HepG2 (cell line): ENCODE results near the gene SRD5A1. TPM values are rescaled to one million over a fixed set of nuclear protein-coding genes. Genes with fewer than 3 reads are reported as not detected.

Experiments
- CREM ChIP-seq, 2 experiments: sonication (generic) in 1 of 2; formaldehyde crosslinking in 1 of 2; IDR thresholded peaks; 2 replicates each; pipeline versions ENCODE4 v1.4.0 to v1.6.1; 2016 to 2020; ENCODE audit warnings: antibody characterized with exemption in 1 of 2, mild to moderate bottlenecking in 1 of 2, missing genetic modification reagents in 1 of 2
- KDM2A ChIP-seq: sonication (generic); formaldehyde crosslinking; IDR thresholded peaks from 2 replicates; pipeline ENCODE4 v1.4.0; 2020; ENCODE audit warnings: low read depth, missing genetic modification reagents, borderline replicate concordance
- RAD21 ChIP-seq: fragments of 450-650 bp; formaldehyde crosslinking; IDR thresholded peaks from 2 replicates; pipeline ENCODE4 v1.5.0; 2020; ENCODE audit warnings: mild to moderate bottlenecking
- RFXANK ChIP-seq: IDR thresholded peaks from 2 replicates; pipeline ENCODE4 v1.6.1; 2016
- TFDP2 ChIP-seq: sonication (generic); formaldehyde crosslinking; IDR thresholded peaks from 2 replicates; pipeline ENCODE4 v1.4.0; 2020; ENCODE audit warnings: missing genetic modification reagents
- TSC22D2 ChIP-seq: sonication (generic); formaldehyde crosslinking; IDR thresholded peaks from 2 replicates; pipeline ENCODE4 v1.5.1; 2020; ENCODE audit warnings: missing genetic modification reagents, mild to moderate bottlenecking, borderline replicate concordance
- ZBTB20 ChIP-seq: sonication (generic); formaldehyde crosslinking; IDR thresholded peaks from 2 replicates; pipeline ENCODE4 v1.8.1; 2023; ENCODE audit warnings: missing genetic modification reagents, low read depth, mild to moderate bottlenecking, borderline replicate concordance
- ZNF10 ChIP-seq: sonication (generic); formaldehyde crosslinking; IDR thresholded peaks from 2 replicates; pipeline ENCODE4 v1.4.0; 2020; ENCODE audit warnings: mild to moderate bottlenecking, low read depth, missing genetic modification reagents, borderline replicate concordance
- ZNF136 ChIP-seq: sonication (generic); formaldehyde crosslinking; IDR thresholded peaks from 2 replicates; pipeline ENCODE4 v1.8.1; 2022; ENCODE audit warnings: low read depth, mild to moderate bottlenecking, moderate library complexity, missing genetic modification reagents
- ZNF160 ChIP-seq: sonication (generic); formaldehyde crosslinking; IDR thresholded peaks from 2 replicates; pipeline ENCODE4 v1.8.0; 2022; ENCODE audit warnings: mild to moderate bottlenecking, inconsistent platforms, missing genetic modification reagents
- ZNF550 ChIP-seq: sonication (generic); formaldehyde crosslinking; IDR thresholded peaks from 2 replicates; pipeline ENCODE4 v1.4.0; 2020; ENCODE audit warnings: mild to moderate bottlenecking, missing genetic modification reagents, borderline replicate concordance
- ZNF589 ChIP-seq: sonication (generic); formaldehyde crosslinking; conservative IDR thresholded peaks from 2 replicates; pipeline ENCODE4 v1.8.0; 2022; ENCODE audit warnings: mild to moderate bottlenecking, moderate library complexity, missing genetic modification reagents
- ZNF768 ChIP-seq: sonication (generic); formaldehyde crosslinking; IDR thresholded peaks from 2 replicates; pipeline ENCODE4 v1.4.0; 2020; ENCODE audit warnings: missing genetic modification reagents
- ZNF782 ChIP-seq: sonication (generic); formaldehyde crosslinking; IDR thresholded peaks from 2 replicates; pipeline ENCODE4 v1.4.0; 2020; ENCODE audit warnings: missing genetic modification reagents, mild to moderate bottlenecking, borderline replicate concordance
- ZNF816 ChIP-seq: sonication (generic); formaldehyde crosslinking; IDR thresholded peaks from 2 replicates; pipeline ENCODE4 v1.8.0; 2022; ENCODE audit warnings: missing genetic modification reagents, mild to moderate bottlenecking, borderline replicate concordance
- ZNF841 ChIP-seq: sonication (generic); formaldehyde crosslinking; IDR thresholded peaks from 2 replicates; pipeline ENCODE4 v1.8.1; 2023; ENCODE audit warnings: missing genetic modification reagents, borderline replicate concordance
- polyA plus RNA-seq, 8 experiments: library from polyadenylated mRNA; depleted of rRNA in 3 of 8; stranded (reverse) in 7 of 8; unstranded in 1 of 8; fragments of >200 nt; fragmentation: Illumina TruSeq in 4 of 8; extraction: Trizol in 4 of 8; gene quantifications; 2 replicates each; pipeline versions ENCODE4 v1.2.1 to v1.2.3, GENCODE V29; 2011 to 2016; ENCODE audit warnings: low read depth in 4 of 8, missing spikeins in 1 of 8, mixed read lengths in 1 of 8; ENCODE audit not compliant: insufficient read depth in 1 of 8
- total RNA-seq, 5 experiments: library from RNA; depleted of rRNA; stranded (reverse); fragments of >200 nt; fragmentation: Illumina TruSeq; extraction: Trizol; gene quantifications; 2 replicates each; pipeline ENCODE4 v1.2.3, GENCODE V29; 2016; ENCODE audit warnings: low read depth in 1 of 5
- TF ChIP-seq, protein P1 (sequence below): sonication (generic); formaldehyde crosslinking; IDR thresholded peaks from 2 replicates; pipeline ENCODE4 v1.8.0; 2022; ENCODE audit warnings: mild to moderate bottlenecking, missing genetic modification reagents, moderate library complexity
- TF ChIP-seq, protein P2 (sequence below): sonication (generic); formaldehyde crosslinking; IDR thresholded peaks from 2 replicates; pipeline ENCODE4 v1.5.1; 2020; ENCODE audit warnings: missing genetic modification reagents, mild to moderate bottlenecking, borderline replicate concordance
- TF ChIP-seq, protein P3 (sequence below): sonication (generic); formaldehyde crosslinking; IDR thresholded peaks from 2 replicates; pipeline ENCODE4 v1.4.0; 2020; ENCODE audit warnings: missing genetic modification reagents, borderline replicate concordance

The SRD5A1 gene
- total and polyA plus RNA-seq, 2 of the 13 experiments (the other 11 are each of a cell fraction or from before 2014, with no cell fraction given) = 6.1 to 9.9 TPM

GRCh38 chr5:6632888-6633468 lies at the start of gene SRD5A1, which contains the start of gene NSUN2 (continued):
- TF ChIP-seq, protein P1, sequence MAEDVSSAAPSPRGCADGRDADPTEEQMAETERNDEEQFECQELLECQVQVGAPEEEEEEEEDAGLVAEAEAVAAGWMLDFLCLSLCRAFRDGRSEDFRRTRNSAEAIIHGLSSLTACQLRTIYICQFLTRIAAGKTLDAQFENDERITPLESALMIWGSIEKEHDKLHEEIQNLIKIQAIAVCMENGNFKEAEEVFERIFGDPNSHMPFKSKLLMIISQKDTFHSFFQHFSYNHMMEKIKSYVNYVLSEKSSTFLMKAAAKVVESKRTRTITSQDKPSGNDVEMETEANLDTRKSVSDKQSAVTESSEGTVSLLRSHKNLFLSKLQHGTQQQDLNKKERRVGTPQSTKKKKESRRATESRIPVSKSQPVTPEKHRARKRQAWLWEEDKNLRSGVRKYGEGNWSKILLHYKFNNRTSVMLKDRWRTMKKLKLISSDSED = no peak
- TF ChIP-seq, protein P2, sequence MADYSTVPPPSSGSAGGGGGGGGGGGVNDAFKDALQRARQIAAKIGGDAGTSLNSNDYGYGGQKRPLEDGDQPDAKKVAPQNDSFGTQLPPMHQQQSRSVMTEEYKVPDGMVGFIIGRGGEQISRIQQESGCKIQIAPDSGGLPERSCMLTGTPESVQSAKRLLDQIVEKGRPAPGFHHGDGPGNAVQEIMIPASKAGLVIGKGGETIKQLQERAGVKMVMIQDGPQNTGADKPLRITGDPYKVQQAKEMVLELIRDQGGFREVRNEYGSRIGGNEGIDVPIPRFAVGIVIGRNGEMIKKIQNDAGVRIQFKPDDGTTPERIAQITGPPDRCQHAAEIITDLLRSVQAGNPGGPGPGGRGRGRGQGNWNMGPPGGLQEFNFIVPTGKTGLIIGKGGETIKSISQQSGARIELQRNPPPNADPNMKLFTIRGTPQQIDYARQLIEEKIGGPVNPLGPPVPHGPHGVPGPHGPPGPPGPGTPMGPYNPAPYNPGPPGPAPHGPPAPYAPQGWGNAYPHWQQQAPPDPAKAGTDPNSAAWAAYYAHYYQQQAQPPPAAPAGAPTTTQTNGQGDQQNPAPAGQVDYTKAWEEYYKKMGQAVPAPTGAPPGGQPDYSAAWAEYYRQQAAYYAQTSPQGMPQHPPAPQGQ (CRISPR knock-in tag) = no peak
- TF ChIP-seq TFDP2 (CRISPR knock-in tag) = peak; percentile 52; the same call in 1 of the 2 replicates
- peak; percentile 48; the same call in 1 of the 2 replicates for TF ChIP-seq KDM2A (CRISPR knock-in tag)
- no peak for TF ChIP-seq ZNF550 (CRISPR knock-in tag)
- no peak for TF ChIP-seq ZNF10 (CRISPR knock-in tag)
- no peak; the same call in 1 of the 2 replicates for TF ChIP-seq ZBTB20
- TF ChIP-seq RFXANK (CRISPR knock-in tag) = no peak
- TF ChIP-seq ZNF768 = peak; percentile 54; the same call in 1 of the 2 replicates
- TF ChIP-seq ZNF841 (CRISPR knock-in tag) = no peak
- TF ChIP-seq ZNF160 (CRISPR knock-in tag) = no peak
- no peak for TF ChIP-seq ZNF136 (CRISPR knock-in tag)
- TF ChIP-seq ZNF782 (CRISPR knock-in tag) = no peak
- TF ChIP-seq RAD21 (CRISPR knock-in tag) = peak; percentile 50
- TF ChIP-seq ZNF816 (CRISPR knock-in tag) = no peak
- TF ChIP-seq CREM (IDR thresholded peaks at IDR 0.05) = no peak; the same call in 1 of the 2 replicates
- TF ChIP-seq CREM (CRISPR knock-in tag; IDR thresholded peaks at IDR 0.05) = no peak
- no peak for TF ChIP-seq TSC22D2 (CRISPR knock-in tag)
- TF ChIP-seq, protein P3, sequence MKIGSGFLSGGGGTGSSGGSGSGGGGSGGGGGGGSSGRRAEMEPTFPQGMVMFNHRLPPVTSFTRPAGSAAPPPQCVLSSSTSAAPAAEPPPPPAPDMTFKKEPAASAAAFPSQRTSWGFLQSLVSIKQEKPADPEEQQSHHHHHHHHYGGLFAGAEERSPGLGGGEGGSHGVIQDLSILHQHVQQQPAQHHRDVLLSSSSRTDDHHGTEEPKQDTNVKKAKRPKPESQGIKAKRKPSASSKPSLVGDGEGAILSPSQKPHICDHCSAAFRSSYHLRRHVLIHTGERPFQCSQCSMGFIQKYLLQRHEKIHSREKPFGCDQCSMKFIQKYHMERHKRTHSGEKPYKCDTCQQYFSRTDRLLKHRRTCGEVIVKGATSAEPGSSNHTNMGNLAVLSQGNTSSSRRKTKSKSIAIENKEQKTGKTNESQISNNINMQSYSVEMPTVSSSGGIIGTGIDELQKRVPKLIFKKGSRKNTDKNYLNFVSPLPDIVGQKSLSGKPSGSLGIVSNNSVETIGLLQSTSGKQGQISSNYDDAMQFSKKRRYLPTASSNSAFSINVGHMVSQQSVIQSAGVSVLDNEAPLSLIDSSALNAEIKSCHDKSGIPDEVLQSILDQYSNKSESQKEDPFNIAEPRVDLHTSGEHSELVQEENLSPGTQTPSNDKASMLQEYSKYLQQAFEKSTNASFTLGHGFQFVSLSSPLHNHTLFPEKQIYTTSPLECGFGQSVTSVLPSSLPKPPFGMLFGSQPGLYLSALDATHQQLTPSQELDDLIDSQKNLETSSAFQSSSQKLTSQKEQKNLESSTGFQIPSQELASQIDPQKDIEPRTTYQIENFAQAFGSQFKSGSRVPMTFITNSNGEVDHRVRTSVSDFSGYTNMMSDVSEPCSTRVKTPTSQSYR (CRISPR knock-in tag) = no peak
- TF ChIP-seq ZNF589 (CRISPR knock-in tag) = no peak
